Transverse colon (tissue), 4 donors: Measurements from ENCODE around the gene UCKL1.

ENCODE experiments used
- EP300 ChIP-seq: sonication (generic); formaldehyde crosslinking; IDR thresholded peaks from one replicate; pipeline ENCODE4 v1.6.1; 2017; ENCODE audit warnings: antibody characterized with exemption, low read depth
- POLR2A ChIP-seq: fragments of 450-650 bp; IDR thresholded peaks from one replicate; pipeline ENCODE4 v1.6.1; 2016; ENCODE audit warnings: antibody characterized with exemption, mild to moderate bottlenecking, moderate library complexity
- POLR2AphosphoS5 ChIP-seq, 3 donors: sonication (generic); formaldehyde crosslinking; IDR thresholded peaks; one replicate each; pipeline ENCODE4 v1.6.1; 2016; ENCODE audit warnings: antibody characterized with exemption in 3 of 3
- TF ChIP-seq, protein P1 (sequence below), 5 experiments: fragments of 200-600 bp in 3 of 5; fragments of 450-650 bp in 2 of 5; sonication (generic) in 3 of 5; IDR thresholded peaks; 1 replicate in 2 of 5; 2 replicates in 3 of 5; pipeline ENCODE4 v1.5.1; 2016 to 2017; ENCODE audit warnings: antibody characterized with exemption in 5 of 5, inconsistent platforms in 3 of 5, mild to moderate bottlenecking in 2 of 5, moderate library complexity in 1 of 5

DNA sequence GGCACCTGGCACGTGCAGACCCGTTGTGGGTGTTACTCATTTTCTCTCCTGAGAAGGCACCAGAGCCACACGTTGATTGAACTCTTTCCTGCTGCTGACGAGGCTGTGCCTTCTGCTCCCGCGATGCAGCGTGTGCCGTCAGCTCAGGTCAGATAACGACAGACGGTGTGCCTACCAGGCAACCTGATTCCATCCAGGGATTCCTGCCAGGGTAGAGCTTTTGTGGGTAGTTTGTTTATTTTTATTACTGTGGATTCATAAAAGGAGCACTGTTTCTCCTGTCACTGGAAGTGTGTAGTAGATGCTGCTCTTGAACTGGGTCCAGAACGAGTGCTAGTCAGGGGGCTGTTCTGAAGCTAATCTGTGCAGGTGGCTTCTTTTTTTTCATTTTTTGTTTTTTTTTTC, 45.4 kb upstream of the UCKL1 start:
- TF ChIP-seq, protein P1, sequence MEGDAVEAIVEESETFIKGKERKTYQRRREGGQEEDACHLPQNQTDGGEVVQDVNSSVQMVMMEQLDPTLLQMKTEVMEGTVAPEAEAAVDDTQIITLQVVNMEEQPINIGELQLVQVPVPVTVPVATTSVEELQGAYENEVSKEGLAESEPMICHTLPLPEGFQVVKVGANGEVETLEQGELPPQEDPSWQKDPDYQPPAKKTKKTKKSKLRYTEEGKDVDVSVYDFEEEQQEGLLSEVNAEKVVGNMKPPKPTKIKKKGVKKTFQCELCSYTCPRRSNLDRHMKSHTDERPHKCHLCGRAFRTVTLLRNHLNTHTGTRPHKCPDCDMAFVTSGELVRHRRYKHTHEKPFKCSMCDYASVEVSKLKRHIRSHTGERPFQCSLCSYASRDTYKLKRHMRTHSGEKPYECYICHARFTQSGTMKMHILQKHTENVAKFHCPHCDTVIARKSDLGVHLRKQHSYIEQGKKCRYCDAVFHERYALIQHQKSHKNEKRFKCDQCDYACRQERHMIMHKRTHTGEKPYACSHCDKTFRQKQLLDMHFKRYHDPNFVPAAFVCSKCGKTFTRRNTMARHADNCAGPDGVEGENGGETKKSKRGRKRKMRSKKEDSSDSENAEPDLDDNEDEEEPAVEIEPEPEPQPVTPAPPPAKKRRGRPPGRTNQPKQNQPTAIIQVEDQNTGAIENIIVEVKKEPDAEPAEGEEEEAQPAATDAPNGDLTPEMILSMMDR (IDR thresholded peaks at IDR 0.05), result no peak
- TF ChIP-seq POLR2AphosphoS5 (IDR thresholded peaks at IDR 0.05) (no peak), POLR2A (no peak), EP300 (no peak)
